GM19043 (cell line): ENCODE measurements around the gene TMTC1.
"Not testable (repeated sequence)": the region's sequence is repeated elsewhere in the genome, so short reads cannot be mapped to it uniquely, and the experiment has no call there.

Experiments
- ATAC-seq: cut with Tn5 transposase; IDR thresholded peaks from one replicate; pipeline ENCODE4 v1.9.1; 2021; ENCODE audit warnings: low read depth; ENCODE audit not compliant: unreplicated experiment

Gene TMTC1

GRCh38 chr12:29783773-29784666 lies at the start of gene TMTC1:
TMTC1 (minus strand) TSS chr12:29783942; CDS start chr12:29783751, 191 bp downstream.
- no peak for ATAC-seq

- ATAC-seq = no peak
Measured at GRCh38 chr12:29831173-29831572, 47.4 kb upstream of the TMTC1 start.

GRCh38 chr12:29830391-29830790 lies 46.6 kb upstream of the TMTC1 start:
- no peak for ATAC-seq

GRCh38 chr12:29818916-29819623 lies 35.3 kb upstream of the TMTC1 start:
- ATAC-seq = no peak

- ATAC-seq = no peak
Measured at GRCh38 chr12:29816874-29817725, 33.4 kb upstream of the TMTC1 start.

GRCh38 chr12:29809616-29810361 lies 26.0 kb upstream of the TMTC1 start:
- not testable (repeated sequence) for ATAC-seq

GRCh38 chr12:29807129-29807528 lies 23.4 kb upstream of the TMTC1 start:
- no peak for ATAC-seq

- no peak for ATAC-seq
Measured at GRCh38 chr12:29804019-29804418, 20.3 kb upstream of the TMTC1 start.

- no peak for ATAC-seq
Measured at GRCh38 chr12:29799591-29799990, 15.8 kb upstream of the TMTC1 start.

- no peak for ATAC-seq
Measured at GRCh38 chr12:29797565-29798355, 14.0 kb upstream of the TMTC1 start.

GRCh38 chr12:29796823-29797263 lies 13.1 kb upstream of the TMTC1 start:
- ATAC-seq = no peak

- no peak for ATAC-seq
Measured at GRCh38 chr12:29795715-29796114, 12.0 kb upstream of the TMTC1 start.

- ATAC-seq = no peak
Measured at GRCh38 chr12:29794862-29795261, 11.1 kb upstream of the TMTC1 start.

- no peak for ATAC-seq
Measured at GRCh38 chr12:29792853-29793252, 9.1 kb upstream of the TMTC1 start.

GRCh38 chr12:29792132-29792531 lies 8.4 kb upstream of the TMTC1 start:
- ATAC-seq = no peak

- peak; percentile 5 for ATAC-seq
Measured at GRCh38 chr12:29782871-29783772, 620 bp downstream of the TMTC1 start.

- ATAC-seq = peak; percentile 67
Measured at GRCh38 chr12:29782285-29782870, 1.4 kb downstream of the TMTC1 start.

GRCh38 chr12:29781705-29782266 lies 2.0 kb downstream of the TMTC1 start:
- peak; percentile 31 for ATAC-seq
